Endothelial cell of umbilical vein (primary cell): Measurements from ENCODE around the gene TPK1. TPM values are rescaled to one million over a fixed set of nuclear protein-coding genes. Genes with fewer than 3 reads are reported as not detected.

Source experiments
- BruUV-seq: library from RNA; stranded (reverse); fragments of 400-500 nt; replicated peaks from 2 replicates; lab custom pipeline; 2021; lab: Mats Ljungman, UMichigan
- CTCF ChIA-PET: fragments of 300-600, 350-600 bp; sonication (Branson Sonifier 250); formaldehyde crosslinking; loops from one replicate; lab custom pipeline; 2021; ENCODE audit warnings: antibody characterized with exemption, inconsistent platforms; lab: Charles Lee
- POLR2A ChIA-PET: fragments of 300-600, 350-600 bp; sonication (Branson Sonifier 250); formaldehyde crosslinking; loops from one replicate; lab custom pipeline; 2021; ENCODE audit warnings: antibody characterized with exemption, inconsistent platforms; lab: Charles Lee
- DNase-seq: peaks from one replicate; pipeline ENCODE4 v3.0.0-alpha.2; 2011; ENCODE audit warnings: low read depth, low spot score
- FAIRE-seq: peaks from 2 replicates; lab custom pipeline; 2011; peaks lifted over from hg19 to GRCh38; lab: Jason Lieb, UNC
- H2AFZ ChIP-seq: 2 replicates; pipeline ENCODE4 v1.6.0; 2012; ENCODE audit warnings: low read depth, low read length, control low read depth, inconsistent platforms
- H3K27ac ChIP-seq: 2 replicates; pipeline ENCODE4 v1.5.1; 2011; ENCODE audit warnings: low read depth, mild to moderate bottlenecking, control low read depth, low read length, moderate library complexity; ENCODE audit not compliant: insufficient read depth
- H3K27me3 ChIP-seq, 2 experiments: 2 replicates each; pipeline versions ENCODE4 v1.6.0 to v1.6.1; 2011; ENCODE audit warnings: low read length in 2 of 2, mixed read lengths in 1 of 2; ENCODE audit not compliant: control insufficient read depth in 2 of 2, insufficient read depth in 2 of 2
- H3K36me3 ChIP-seq, 2 experiments: 2 replicates in 1 of 2; 3 replicates in 1 of 2; pipeline ENCODE4 v1.5.1; 2011; ENCODE audit warnings: low read length in 2 of 2, mild to moderate bottlenecking in 1 of 2, moderate library complexity in 1 of 2; ENCODE audit not compliant: control insufficient read depth in 2 of 2, insufficient read depth in 2 of 2; ENCODE audit errors: extremely low read depth in 1 of 2
- H3K4me1 ChIP-seq: 3 replicates; pipeline ENCODE4 v1.5.1; 2011; ENCODE audit warnings: mild to moderate bottlenecking, low read length; ENCODE audit not compliant: control insufficient read depth, insufficient read depth; ENCODE audit errors: extremely low read depth
- H3K4me2 ChIP-seq: 2 replicates; pipeline ENCODE4 v1.6.1; 2011; ENCODE audit warnings: low read length, control low read depth, mixed read lengths; ENCODE audit not compliant: insufficient read depth
- H3K4me3 ChIP-seq, 3 experiments: fragments of 200-600 bp in 1 of 3; sonication (generic), shearing (Covaris generic) in 1 of 3; replicated peaks in 1 of 3; 2 replicates each; pipeline ENCODE4 v1.5.1; 2011 to 2016; ENCODE audit warnings: control low read depth in 3 of 3, low read length in 3 of 3, mild to moderate bottlenecking in 2 of 3, inconsistent platforms in 1 of 3, low read depth in 1 of 3, moderate library complexity in 1 of 3; ENCODE audit not compliant: insufficient read depth in 1 of 3
- H3K79me2 ChIP-seq: 2 replicates; pipeline ENCODE4 v1.6.0; 2012; ENCODE audit warnings: low read length, inconsistent platforms; ENCODE audit not compliant: control insufficient read depth, insufficient read depth
- H3K9ac ChIP-seq: replicated peaks from 2 replicates; pipeline ENCODE3; 2011; ENCODE audit warnings: low read length, control low read depth; ENCODE audit not compliant: insufficient read depth; ENCODE audit errors: extremely low read depth
- H3K9me1 ChIP-seq: replicated peaks from 3 replicates; pipeline ENCODE4 v1.6.0; 2011; ENCODE audit warnings: mild to moderate bottlenecking, low read length; ENCODE audit not compliant: control insufficient read depth, insufficient read depth; ENCODE audit errors: extremely low read depth
- H3K9me3 ChIP-seq: replicated peaks from 2 replicates; pipeline ENCODE4 v1.5.1; 2012; ENCODE audit warnings: low read length, inconsistent platforms; ENCODE audit not compliant: control insufficient read depth, insufficient read depth
- H4K20me1 ChIP-seq: replicated peaks from 2 replicates; pipeline ENCODE3; 2011; ENCODE audit warnings: mild to moderate bottlenecking, low read length; ENCODE audit not compliant: control insufficient read depth, insufficient read depth; ENCODE audit errors: extremely low read depth
- EZH2 ChIP-seq: IDR thresholded peaks from 2 replicates; pipeline ENCODE4 v1.6.1; 2012; ENCODE audit warnings: borderline replicate concordance, low read depth, mild to moderate bottlenecking, moderate library complexity, low read length, inconsistent platforms; ENCODE audit not compliant: severe bottlenecking
- FOS ChIP-seq: IDR thresholded peaks from 2 replicates; pipeline ENCODE4 v1.6.1; 2011; ENCODE audit warnings: mild to moderate bottlenecking, low read length, moderate library complexity, borderline replicate concordance; ENCODE audit not compliant: insufficient read depth
- GATA2 ChIP-seq: IDR thresholded peaks from 2 replicates; pipeline ENCODE4 v1.7.0; 2011; ENCODE audit warnings: low read depth, mild to moderate bottlenecking, moderate library complexity, mixed read lengths, low read length; ENCODE audit not compliant: insufficient read length, insufficient read depth
- JUN ChIP-seq: IDR thresholded peaks from 2 replicates; pipeline ENCODE4 v1.6.1; 2011; ENCODE audit warnings: borderline replicate concordance, low read depth; ENCODE audit not compliant: insufficient read length, insufficient read depth
- MYC ChIP-seq: IDR thresholded peaks from one replicate; pipeline ENCODE4 v1.6.1; 2011; ENCODE audit warnings: mild to moderate bottlenecking, low read depth, low read length
- POLR2A ChIP-seq: IDR thresholded peaks from 2 replicates; pipeline ENCODE4 v1.6.1; 2012; ENCODE audit warnings: low read depth, mild to moderate bottlenecking, control low read depth, low read length
- POLR2AphosphoS5 ChIP-seq: IDR thresholded peaks from 2 replicates; pipeline ENCODE4 v1.6.1; 2012; ENCODE audit warnings: low read depth, mild to moderate bottlenecking, control low read depth, low read length, moderate library complexity; ENCODE audit not compliant: insufficient read depth
- dilution Hi-C: fragments of 300-500 bp; cut with MboI; formaldehyde crosslinking; loops from one replicate; pipeline ENCODE4 v1.15.0; 2019; ENCODE audit warnings: low sequenced_read_pairs; ENCODE audit not compliant: extremely low pct_ligation_motif_present
- intact Hi-C: fragments of 100-400 bp; cut with micrococcal nuclease; formaldehyde crosslinking; loops from one replicate; pipeline ENCODE4 v1.10.0; 2022
- polyA plus RNA-seq, 4 experiments: library from polyadenylated mRNA; depleted of rRNA in 3 of 4; stranded (reverse) in 3 of 4; unstranded in 1 of 4; fragments of >200 nt; gene quantifications; 2 replicates each; pipeline versions ENCODE4 v1.2.1 to v1.2.3, GENCODE V29; 2011 to 2012; ENCODE audit warnings: missing spikeins in 1 of 4
- total RNA-seq: library from RNA; stranded (reverse); gene quantifications from 2 replicates; pipeline ENCODE4 v1.2.3, GENCODE V29; 2021
- TF ChIP-seq, protein P1 (sequence below), 2 donors: IDR thresholded peaks; 1 replicate in 1 of 2; 2 replicates in 1 of 2; pipeline ENCODE4 v1.5.1; 2011; ENCODE audit warnings: low read length in 2 of 2, mild to moderate bottlenecking in 2 of 2, moderate library complexity in 2 of 2, control low read depth in 1 of 2, inconsistent platforms in 1 of 2, low read depth in 1 of 2; ENCODE audit not compliant: insufficient read depth in 1 of 2; ENCODE audit errors: extremely low read depth in 1 of 2
- TF ChIP-seq, protein P2 (sequence below): IDR thresholded peaks from 2 replicates; pipeline ENCODE4 v1.6.1; 2011; ENCODE audit not compliant: insufficient read depth, insufficient read length

TPK1 gene
- total and polyA plus RNA-seq, 2 donors (not counting 3 experiments of a cell fraction or from before 2014, with no cell fraction given) = 7.5 to 9.3 TPM

DNA sequence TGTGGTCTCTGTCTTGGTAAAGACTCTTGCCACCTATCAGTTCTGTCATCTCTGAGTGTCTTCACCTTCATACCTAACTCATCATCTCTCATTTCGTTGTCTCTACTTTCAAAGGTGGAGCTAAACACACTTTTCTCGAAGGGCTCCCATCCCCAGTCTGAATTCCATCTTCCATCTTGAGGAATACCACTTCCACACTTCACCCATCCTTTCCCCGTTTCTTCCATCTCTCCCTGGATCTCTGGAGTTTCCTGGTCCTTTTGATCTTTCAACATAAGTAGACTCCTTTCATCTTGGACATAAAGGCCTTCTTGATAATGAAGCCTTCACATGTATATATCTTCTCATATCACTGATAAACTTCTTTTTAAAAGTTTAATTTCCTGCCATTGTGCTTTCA is 311.6 kb downstream of the TPK1 start:
- Histone ChIP-seq H3K27me3 (no peaks in the 10 kb centered on the region), H3K9me3 (no peaks in the 10 kb centered on the region), H3K9me1 (no peaks in the 10 kb centered on the region), H4K20me1 (no peaks in the 10 kb centered on the region), H3K4me2 (no peak overlapping the region), H3K4me1 (no peaks in the 10 kb centered on the region), H3K36me3 (no peaks in the 10 kb centered on the region), H3K4me3 (no peak overlapping the region), H2AFZ (no peak overlapping the region), H3K79me2 (no peaks in the 10 kb centered on the region), H3K27ac (no peak overlapping the region), H3K9ac (no peak overlapping the region)
- BruUV-seq = no TSS peak
- ChIA-PET POLR2A (no interaction called here), CTCF (interaction anchor here (0.7 kb wide), 1 partner anchor 55 kb away, joined by 3 read pairs; no protein-coding TSS in a partner anchor)
- DNase-seq (no peak), FAIRE-seq (no peak)
- intact Hi-C loops (no loop called here), dilution Hi-C loops (no loop called here)
- TF ChIP-seq, protein P1, sequence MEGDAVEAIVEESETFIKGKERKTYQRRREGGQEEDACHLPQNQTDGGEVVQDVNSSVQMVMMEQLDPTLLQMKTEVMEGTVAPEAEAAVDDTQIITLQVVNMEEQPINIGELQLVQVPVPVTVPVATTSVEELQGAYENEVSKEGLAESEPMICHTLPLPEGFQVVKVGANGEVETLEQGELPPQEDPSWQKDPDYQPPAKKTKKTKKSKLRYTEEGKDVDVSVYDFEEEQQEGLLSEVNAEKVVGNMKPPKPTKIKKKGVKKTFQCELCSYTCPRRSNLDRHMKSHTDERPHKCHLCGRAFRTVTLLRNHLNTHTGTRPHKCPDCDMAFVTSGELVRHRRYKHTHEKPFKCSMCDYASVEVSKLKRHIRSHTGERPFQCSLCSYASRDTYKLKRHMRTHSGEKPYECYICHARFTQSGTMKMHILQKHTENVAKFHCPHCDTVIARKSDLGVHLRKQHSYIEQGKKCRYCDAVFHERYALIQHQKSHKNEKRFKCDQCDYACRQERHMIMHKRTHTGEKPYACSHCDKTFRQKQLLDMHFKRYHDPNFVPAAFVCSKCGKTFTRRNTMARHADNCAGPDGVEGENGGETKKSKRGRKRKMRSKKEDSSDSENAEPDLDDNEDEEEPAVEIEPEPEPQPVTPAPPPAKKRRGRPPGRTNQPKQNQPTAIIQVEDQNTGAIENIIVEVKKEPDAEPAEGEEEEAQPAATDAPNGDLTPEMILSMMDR (IDR thresholded peaks at IDR 0.05; ENCODE audit: extremely low read depth in 1 of 2, insufficient read depth in 1 of 2, low read depth in 1 of 2, low read length in 2 of 2) = no peak
- TF ChIP-seq, protein P2, sequence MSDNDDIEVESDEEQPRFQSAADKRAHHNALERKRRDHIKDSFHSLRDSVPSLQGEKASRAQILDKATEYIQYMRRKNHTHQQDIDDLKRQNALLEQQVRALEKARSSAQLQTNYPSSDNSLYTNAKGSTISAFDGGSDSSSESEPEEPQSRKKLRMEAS = no peak
- TF ChIP-seq POLR2A (no peak), GATA2 (no peak), MYC (no peak), JUN (no peak), FOS (no peak), POLR2AphosphoS5 (no peak), EZH2 (no peak)
